Neural progenitor cell (in vitro differentiated cells): Measurements from ENCODE around the gene MAP6. TPM values are rescaled to one million over a fixed set of nuclear protein-coding genes. Genes with fewer than 3 reads are reported as not detected.

Source experiments
- DNase-seq: peaks from one replicate; pipeline ENCODE4 v3.0.0-alpha.2; 2016; ENCODE audit warnings: low spot score
- H2AFZ ChIP-seq: fragments of 200-600 bp; sonication (generic); replicated peaks from 2 replicates; pipeline ENCODE4 v1.6.1; 2016; ENCODE audit warnings: antibody characterized with exemption
- H3F3A ChIP-seq: fragments of 200-600 bp; sonication (generic); 2 replicates; pipeline ENCODE4 v1.6.1; 2016; ENCODE audit warnings: antibody characterized with exemption, low read depth
- H3K27ac ChIP-seq: fragments of 200-600 bp; sonication (generic); 2 replicates; pipeline ENCODE4 v1.5.1; 2016; ENCODE audit warnings: mild to moderate bottlenecking
- H3K27me3 ChIP-seq: fragments of 200-600 bp; sonication (generic); 2 replicates; pipeline ENCODE4 v1.6.1; 2016; ENCODE audit warnings: mild to moderate bottlenecking, moderate library complexity
- H3K36me3 ChIP-seq: fragments of 200-600 bp; sonication (generic); 2 replicates; pipeline ENCODE4 v1.5.1; 2016
- H3K4me1 ChIP-seq: fragments of 200-600 bp; sonication (generic); 2 replicates; pipeline ENCODE4 v1.6.1; 2016; ENCODE audit warnings: mixed run types
- H3K4me2 ChIP-seq: fragments of 200-600 bp; sonication (generic); 2 replicates; pipeline ENCODE4 v1.6.1; 2016
- H3K4me3 ChIP-seq: fragments of 200-600 bp; sonication (generic); 2 replicates; pipeline ENCODE4 v1.5.1; 2016
- H3K79me2 ChIP-seq: fragments of 200-600 bp; sonication (generic); 2 replicates; pipeline ENCODE4 v1.6.1; 2016; ENCODE audit warnings: low read depth
- H3K9ac ChIP-seq: fragments of 200-600 bp; sonication (generic); 2 replicates; pipeline ENCODE4 v1.6.1; 2016
- H3K9me3 ChIP-seq: fragments of 200-600 bp; sonication (generic); 2 replicates; pipeline ENCODE4 v1.5.1; 2016; ENCODE audit warnings: low read depth
- H4K20me1 ChIP-seq: fragments of 200-600 bp; sonication (generic); 2 replicates; pipeline ENCODE4 v1.6.1; 2016; ENCODE audit warnings: low read depth
- H3K27ac Mint-ChIP-seq: 3 replicates; pipeline ENCODE4 v1.8.0; 2021; ENCODE audit warnings: mixed read lengths
- H3K27me3 Mint-ChIP-seq: 2 replicates; pipeline ENCODE4 v1.8.0; 2022; ENCODE audit warnings: low read depth, mild to moderate bottlenecking, inconsistent platforms, moderate library complexity, mixed read lengths; ENCODE audit not compliant: insufficient read depth
- H3K36me3 Mint-ChIP-seq: 3 replicates; pipeline ENCODE4 v1.8.0; 2021; ENCODE audit warnings: mixed read lengths
- H3K4me1 Mint-ChIP-seq: 3 replicates; pipeline ENCODE4 v1.8.0; 2021; ENCODE audit warnings: mixed read lengths
- H3K4me3 Mint-ChIP-seq: 3 replicates; pipeline ENCODE4 v1.8.0; 2021; ENCODE audit warnings: mild to moderate bottlenecking, moderate library complexity, mixed read lengths
- H3K9me3 Mint-ChIP-seq: 3 replicates; pipeline ENCODE4 v1.8.0; 2020; ENCODE audit warnings: mixed read lengths
- CTCF ChIP-seq: fragments of 200-600 bp; sonication (generic); IDR thresholded peaks from 2 replicates; pipeline ENCODE4 v1.5.1; 2017; ENCODE audit warnings: antibody characterized with exemption, mild to moderate bottlenecking
- EZH2 ChIP-seq: fragments of 200-600 bp; sonication (generic); IDR thresholded peaks from 2 replicates; pipeline ENCODE4 v1.6.1; 2017; ENCODE audit warnings: antibody characterized with exemption, mild to moderate bottlenecking, moderate library complexity
- EZH2phosphoT487 ChIP-seq: fragments of 200-600 bp; sonication (generic); IDR thresholded peaks from 2 replicates; pipeline ENCODE4 v1.6.1; 2017; ENCODE audit warnings: antibody characterized with exemption
- total RNA-seq: library from RNA; depleted of rRNA; stranded (reverse); fragments of >200 nt; gene quantifications from 2 replicates; pipeline ENCODE4 v1.2.3, GENCODE V29; 2015; ENCODE audit warnings: low replicate concordance

Gene MAP6
- total RNA-seq, 1 donor from 2014 or later, result 9.9 TPM

- peaks cover 30% of the 10 kb centered on the region for H3K4me1 Mint-ChIP-seq
- no peak overlapping the region for H3K4me2 ChIP-seq
These were observed 15.3 kb downstream of the MAP6 start for GRCh38 chr11:75653532-75653931.

DNA sequence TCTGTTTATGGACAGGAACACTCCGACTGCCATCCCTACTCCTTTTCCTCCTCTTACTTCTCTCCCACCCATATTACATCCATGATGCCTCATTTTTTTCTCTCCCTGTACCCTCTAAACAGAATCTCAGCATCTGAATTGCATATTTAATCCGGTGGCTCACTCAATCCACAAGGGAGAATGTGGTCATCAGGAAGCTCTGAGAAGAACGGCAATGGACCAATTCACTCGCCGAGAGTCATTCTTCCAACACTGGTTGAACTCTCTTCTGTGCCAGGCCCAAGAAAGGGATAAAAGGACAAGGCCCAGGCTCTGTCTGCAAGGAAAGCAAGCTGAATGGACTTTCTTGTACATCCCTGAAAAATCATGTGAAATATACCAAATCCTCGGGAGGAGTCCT, 15.9 kb downstream of the MAP6 start:
- Histone ChIP-seq H3K27ac (no peak overlapping the region), H3K36me3 (no peaks in the 10 kb centered on the region), H4K20me1 (no peaks in the 10 kb centered on the region), H3K4me3 (no peak overlapping the region), H3F3A (no peaks in the 10 kb centered on the region), H3K9me3 (no peaks in the 10 kb centered on the region), H3K79me2 (no peaks in the 10 kb centered on the region), H3K4me2 (no peak overlapping the region), H3K27me3 (no peaks in the 10 kb centered on the region), H3K9ac (no peak overlapping the region), H3K4me1 (peaks cover 14% of the 10 kb centered on the region), H2AFZ (no peak overlapping the region)
- peaks cover 2% of the 10 kb centered on the region for H3K27me3 Mint-ChIP-seq
- no peak for DNase-seq
- no peaks in the 10 kb centered on the region for H3K9me3 Mint-ChIP-seq
- H3K4me3 Mint-ChIP-seq, result no peak overlapping the region
- H3K27ac Mint-ChIP-seq, result no peak overlapping the region
- peaks cover 30% of the 10 kb centered on the region for H3K4me1 Mint-ChIP-seq
- H3K36me3 Mint-ChIP-seq, result peaks cover 22% of the 10 kb centered on the region
- TF ChIP-seq CTCF, result no peak
- no peak for TF ChIP-seq EZH2phosphoT487
- no peak for TF ChIP-seq EZH2

More at GRCh38 chr11:75653532-75653931, 15.3 kb downstream of the MAP6 start:
- Mint-ChIP-seq H3K9me3 (no peaks in the 10 kb centered on the region), H3K27me3 (no peaks in the 10 kb centered on the region), H3K36me3 (peaks cover 27% of the 10 kb centered on the region), H3K4me3 (no peak overlapping the region), H3K27ac (no peak overlapping the region)
- H4K20me1 ChIP-seq, result no peaks in the 10 kb centered on the region
- H3K27me3 ChIP-seq, result no peaks in the 10 kb centered on the region
- no peak for DNase-seq
- no peak overlapping the region for H3K9ac ChIP-seq
- H3K9me3 ChIP-seq, result no peaks in the 10 kb centered on the region
- no peaks in the 10 kb centered on the region for H3K79me2 ChIP-seq
- no peaks in the 10 kb centered on the region for H3F3A ChIP-seq
- no peak overlapping the region for H3K4me3 ChIP-seq
- H3K4me1 ChIP-seq, result peaks cover 14% of the 10 kb centered on the region
- no peak for TF ChIP-seq EZH2
- no peak for TF ChIP-seq CTCF
- no peak for TF ChIP-seq EZH2phosphoT487
- no peak overlapping the region for H3K27ac ChIP-seq
- no peak overlapping the region for H2AFZ ChIP-seq
- no peaks in the 10 kb centered on the region for H3K36me3 ChIP-seq

DNA sequence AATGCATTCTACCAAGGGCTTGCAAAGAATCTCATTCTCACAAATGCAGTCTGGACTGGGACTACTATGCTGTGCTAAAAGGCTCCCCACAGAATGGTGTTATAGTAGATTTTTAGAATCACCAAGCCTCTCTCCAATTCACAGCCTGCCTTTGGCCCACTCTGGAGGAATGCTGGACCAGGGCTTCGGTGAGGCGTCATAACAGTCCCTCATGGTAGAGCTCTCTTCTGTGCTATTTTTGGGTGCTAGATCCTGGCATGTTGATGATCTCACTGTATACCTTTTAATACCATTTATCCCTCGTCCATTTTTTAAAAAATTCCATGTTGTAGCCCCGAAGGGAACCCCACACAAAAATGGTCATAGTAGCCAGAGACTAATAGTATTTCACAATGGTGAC, 17.6 kb downstream of the MAP6 start:
- Histone ChIP-seq H3K4me3 (no peak overlapping the region), H3K27me3 (no peaks in the 10 kb centered on the region), H3K9ac (no peak overlapping the region), H3K27ac (no peak overlapping the region), H3K4me1 (peaks cover 11% of the 10 kb centered on the region), H3K36me3 (no peaks in the 10 kb centered on the region), H3K79me2 (no peaks in the 10 kb centered on the region), H3K9me3 (no peaks in the 10 kb centered on the region), H3F3A (no peaks in the 10 kb centered on the region), H2AFZ (no peak overlapping the region), H3K4me2 (no peak overlapping the region), H4K20me1 (no peaks in the 10 kb centered on the region)
- H3K27ac Mint-ChIP-seq, result no peak overlapping the region
- no peaks in the 10 kb centered on the region for H3K9me3 Mint-ChIP-seq
- no peak overlapping the region for H3K4me3 Mint-ChIP-seq
- peaks cover 15% of the 10 kb centered on the region for H3K36me3 Mint-ChIP-seq
- no peak for DNase-seq
- peaks cover 2% of the 10 kb centered on the region for H3K27me3 Mint-ChIP-seq
- TF ChIP-seq EZH2 (no peak), EZH2phosphoT487 (no peak), CTCF (no peak)
- peaks cover 23% of the 10 kb centered on the region for H3K4me1 Mint-ChIP-seq
